H1 (cell line): Measurements from ENCODE around the gene OSTN.

Source experiments
- CBX8 ChIP-seq: fragments of 300-800, 300-1000 bp; sonication (generic); IDR thresholded peaks from 2 replicates; pipeline ENCODE4 v1.7.1; 2016; ENCODE audit warnings: low read depth, low read length, borderline replicate concordance
- CHD1 ChIP-seq: IDR thresholded peaks from 2 replicates; pipeline ENCODE4 v1.6.1; 2012; ENCODE audit warnings: low read depth, low read length, improper control_type of control experiment
- CHD2 ChIP-seq: IDR thresholded peaks from 2 replicates; pipeline ENCODE4 v1.6.1; 2012; ENCODE audit warnings: low read length, improper control_type of control experiment
- CTCF ChIP-seq, 3 experiments: IDR thresholded peaks; 1 replicate in 2 of 3; 2 replicates in 1 of 3; pipeline versions ENCODE4 v1.5.1 to v1.6.1; 2011; ENCODE audit warnings: low read length in 3 of 3, mild to moderate bottlenecking in 3 of 3, inconsistent platforms in 2 of 3, low read depth in 1 of 3, moderate library complexity in 1 of 3; ENCODE audit not compliant: insufficient read depth in 1 of 3; ENCODE audit errors: control extremely low read depth in 1 of 3
- E2F6 ChIP-seq: IDR thresholded peaks from 2 replicates; pipeline ENCODE4 v1.6.1; 2012; ENCODE audit warnings: inconsistent platforms
- EGR1 ChIP-seq: IDR thresholded peaks from 2 replicates; pipeline ENCODE4 v1.6.1; 2011; ENCODE audit warnings: low read depth, low read length, borderline replicate concordance
- EP300 ChIP-seq, 2 experiments: IDR thresholded peaks; 1 replicate in 1 of 2; 2 replicates in 1 of 2; pipeline ENCODE4 v1.6.1; 2011 to 2012; ENCODE audit warnings: low read depth in 2 of 2, low read length in 2 of 2, mild to moderate bottlenecking in 2 of 2, borderline replicate concordance in 1 of 2, inconsistent platforms in 1 of 2, moderate library complexity in 1 of 2
- EZH2 ChIP-seq: fragments of 200-600 bp; sonication (generic); IDR thresholded peaks from 2 replicates; pipeline ENCODE4 v1.7.1; 2012; ENCODE audit warnings: low read depth, mild to moderate bottlenecking, moderate library complexity, low read length, inconsistent platforms; ENCODE audit not compliant: severe bottlenecking
- JUN ChIP-seq: IDR thresholded peaks from 2 replicates; pipeline ENCODE4 v1.6.1; 2011; ENCODE audit warnings: low read depth, mild to moderate bottlenecking, improper control_type of control experiment, low read length
- KDM1A ChIP-seq: fragments of 200-600, 300-600 bp; sonication (generic); IDR thresholded peaks from 2 replicates; pipeline ENCODE4 v1.7.1; 2016; ENCODE audit warnings: mild to moderate bottlenecking, low read length, borderline replicate concordance
- MAFK ChIP-seq: IDR thresholded peaks from 2 replicates; pipeline ENCODE4 v1.6.1; 2012; ENCODE audit warnings: low read depth, mild to moderate bottlenecking, improper control_type of control experiment, low read length
- POLR2A ChIP-seq, 2 experiments: IDR thresholded peaks; 1 replicate in 1 of 2; 2 replicates in 1 of 2; pipeline ENCODE4 v1.6.1; 2011; ENCODE audit warnings: low read depth in 2 of 2, low read length in 2 of 2, mild to moderate bottlenecking in 2 of 2; ENCODE audit errors: control extremely low read depth in 1 of 2
- POU5F1 ChIP-seq: IDR thresholded peaks from 2 replicates; pipeline ENCODE4 v1.6.1; 2011; ENCODE audit warnings: low read depth, mild to moderate bottlenecking, low read length, moderate library complexity
- TAF1 ChIP-seq: IDR thresholded peaks from 2 replicates; pipeline ENCODE4 v1.6.1; 2011; ENCODE audit warnings: mild to moderate bottlenecking, low read depth, low read length

DNA sequence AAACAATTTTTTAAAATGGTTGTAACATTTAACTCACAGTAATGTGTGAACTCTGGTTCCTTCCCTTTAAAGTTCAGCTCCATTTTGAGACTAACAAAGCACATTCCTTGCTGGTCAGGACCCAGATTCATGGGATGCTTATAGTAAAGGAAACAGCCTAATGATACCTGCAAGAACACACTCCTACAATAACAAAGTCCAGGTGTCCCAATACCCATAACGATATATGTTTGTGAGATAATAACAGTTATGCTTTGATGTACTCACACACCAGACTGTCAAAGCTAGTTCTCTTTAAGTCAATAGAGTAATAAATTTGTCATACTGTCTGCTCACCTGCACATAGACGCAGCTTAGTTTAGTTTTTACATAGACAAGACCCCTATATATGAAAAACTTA, 114.3 kb downstream of the OSTN start:
- TF ChIP-seq MAFK = no peak
- TF ChIP-seq CTCF (IDR thresholded peaks at IDR 0.05; ENCODE audit: control extremely low read depth in 1 of 3, insufficient read depth in 1 of 3, low read depth in 1 of 3, low read length in 3 of 3) = no peak
- TF ChIP-seq CHD1 = no peak
- TF ChIP-seq EP300 (IDR thresholded peaks at IDR 0.05; ENCODE audit: borderline replicate concordance in 1 of 2, low read depth in 2 of 2, low read length in 2 of 2) = no peak
- TF ChIP-seq KDM1A = no peak
- TF ChIP-seq CHD2 = no peak
- TF ChIP-seq POLR2A (IDR thresholded peaks at IDR 0.05; ENCODE audit: control extremely low read depth in 1 of 2, low read depth in 2 of 2, low read length in 2 of 2) = no peak
- no peak for TF ChIP-seq E2F6
- TF ChIP-seq POU5F1 = no peak
- no peak for TF ChIP-seq TAF1
- TF ChIP-seq JUN = no peak
- TF ChIP-seq CBX8 = no peak
- no peak for TF ChIP-seq EGR1
- TF ChIP-seq EZH2 = no peak
